Neural cell (in vitro differentiated cells): Measurements from ENCODE around the gene OR2D2. TPM values are rescaled to one million over a fixed set of nuclear protein-coding genes. Genes with fewer than 3 reads are reported as not detected.

Source experiments
- H2AFZ ChIP-seq: fragments of 200-600, 300-800 bp; sonication (generic), shearing (Covaris generic); 2 replicates; pipeline ENCODE4 v1.6.0; 2014; ENCODE audit warnings: low read depth, mild to moderate bottlenecking, antibody characterized with exemption, low read length, moderate library complexity
- H3F3A ChIP-seq: fragments of 200-600 bp; shearing (Covaris generic); 2 replicates; pipeline ENCODE4 v1.6.1; 2016; ENCODE audit warnings: mild to moderate bottlenecking, moderate library complexity, mixed read lengths, antibody characterized with exemption, low read length; ENCODE audit not compliant: insufficient read depth, poor library complexity, severe bottlenecking
- H3K27ac ChIP-seq: fragments of 200-600, 300-800 bp; sonication (generic), shearing (Covaris generic); 2 replicates; pipeline ENCODE4 v1.5.1; 2014; ENCODE audit warnings: mild to moderate bottlenecking, low read length, moderate library complexity
- H3K27me3 ChIP-seq: fragments of 300-800, 200-600 bp; sonication (generic), shearing (Covaris generic); 2 replicates; pipeline ENCODE4 v1.6.0; 2014; ENCODE audit warnings: mild to moderate bottlenecking, low read depth, low read length, moderate library complexity; ENCODE audit not compliant: insufficient read depth
- H3K36me3 ChIP-seq: fragments of 300-800, 200-600 bp; sonication (generic), shearing (Covaris generic); 2 replicates; pipeline ENCODE4 v1.5.1; 2014; ENCODE audit warnings: mild to moderate bottlenecking, antibody characterized with exemption, low read length, moderate library complexity; ENCODE audit not compliant: insufficient read depth
- H3K4me2 ChIP-seq: fragments of 300-800, 200-600 bp; sonication (generic), shearing (Covaris generic); 2 replicates; pipeline ENCODE4 v1.6.0; 2014; ENCODE audit warnings: mild to moderate bottlenecking, low read length
- H3K4me3 ChIP-seq: fragments of 300-800, 200-600 bp; sonication (generic), shearing (Covaris generic); 2 replicates; pipeline ENCODE4 v1.5.1; 2014; ENCODE audit warnings: mild to moderate bottlenecking, low read length, moderate library complexity
- H3K79me2 ChIP-seq: fragments of 200-600 bp; shearing (Covaris generic); replicated peaks from 2 replicates; pipeline ENCODE4 v1.6.0; 2014; ENCODE audit warnings: mild to moderate bottlenecking, low read length, moderate library complexity; ENCODE audit not compliant: insufficient read depth
- H3K9ac ChIP-seq: fragments of 300-800, 200-600 bp; sonication (generic), shearing (Covaris generic); 2 replicates; pipeline ENCODE4 v1.6.1; 2016; ENCODE audit warnings: mild to moderate bottlenecking, low read length, mixed read lengths
- H3K9me2 ChIP-seq: fragments of 200-600 bp; shearing (Covaris generic); 2 replicates; pipeline ENCODE4 v1.6.1; 2016; ENCODE audit warnings: mild to moderate bottlenecking, low read length, mixed read lengths; ENCODE audit not compliant: insufficient read depth
- H3K9me3 ChIP-seq: fragments of 200-600, 300-800 bp; sonication (generic), shearing (Covaris generic); 2 replicates; pipeline ENCODE4 v1.6.1; 2016; ENCODE audit warnings: mild to moderate bottlenecking, mixed run types, low read length, moderate library complexity, mixed read lengths
- H4K20me1 ChIP-seq: fragments of 200-600 bp; shearing (Covaris generic); 2 replicates; pipeline ENCODE4 v1.6.1; 2016; ENCODE audit warnings: mild to moderate bottlenecking, mixed run types; ENCODE audit not compliant: insufficient read depth
- CTCF ChIP-seq: fragments of 450-650 bp; IDR thresholded peaks from 2 replicates; pipeline ENCODE4 v1.5.1; 2014; ENCODE audit warnings: antibody characterized with exemption, mild to moderate bottlenecking, moderate library complexity; ENCODE audit not compliant: poor library complexity, severe bottlenecking
- EP300 ChIP-seq: fragments of 450-650 bp; conservative IDR thresholded peaks from 2 replicates; pipeline ENCODE4 v1.6.1; 2014; ENCODE audit warnings: antibody characterized with exemption, mild to moderate bottlenecking, moderate library complexity; ENCODE audit not compliant: poor library complexity, severe bottlenecking
- EZH2 ChIP-seq: fragments of 200-600, 300-800 bp; shearing (Covaris generic), sonication (generic); IDR thresholded peaks from 2 replicates; pipeline ENCODE4 v1.6.1; 2014; ENCODE audit warnings: antibody characterized with exemption, low read length, borderline replicate concordance, mild to moderate bottlenecking; ENCODE audit not compliant: insufficient read depth, poor library complexity, severe bottlenecking
- MXI1 ChIP-seq: fragments of 450-650 bp; conservative IDR thresholded peaks from 2 replicates; pipeline ENCODE4 v1.6.1; 2014; ENCODE audit warnings: antibody characterized with exemption, mild to moderate bottlenecking; ENCODE audit not compliant: poor library complexity, severe bottlenecking
- POLR2AphosphoS5 ChIP-seq: IDR thresholded peaks from 2 replicates; pipeline ENCODE4 v1.6.1; 2012
- RAD21 ChIP-seq: fragments of 450-650 bp; conservative IDR thresholded peaks from 2 replicates; pipeline ENCODE4 v1.6.1; 2014; ENCODE audit warnings: antibody characterized with exemption, mild to moderate bottlenecking, moderate library complexity
- REST ChIP-seq: IDR thresholded peaks from 2 replicates; pipeline ENCODE4 v1.6.1; 2012; ENCODE audit warnings: borderline replicate concordance
- SMC3 ChIP-seq: fragments of 450-650 bp; conservative IDR thresholded peaks from 2 replicates; pipeline ENCODE4 v1.6.1; 2014; ENCODE audit warnings: antibody characterized with exemption, mild to moderate bottlenecking, moderate library complexity; ENCODE audit not compliant: poor library complexity
- TAF1 ChIP-seq: IDR thresholded peaks from 2 replicates; pipeline ENCODE4 v1.6.1; 2012; ENCODE audit warnings: low read depth
- polyA plus RNA-seq: library from polyadenylated mRNA; depleted of rRNA; stranded (reverse); fragments of >200 nt; gene quantifications from 2 replicates; pipeline ENCODE4 v1.2.3, GENCODE V29; 2014

Gene OR2D2
- polyA plus RNA-seq, 1 donor from 2014 or later, result not detected

GRCh38 chr11:6900327-6900999 lies 8.2 kb upstream of the OR2D2 start:
- no peaks in the 10 kb centered on the region for H3K36me3 ChIP-seq
- no peak overlapping the region for H3K27ac ChIP-seq
- H4K20me1 ChIP-seq, result no peaks in the 10 kb centered on the region
- no peaks in the 10 kb centered on the region for H3K9me2 ChIP-seq
- no peak overlapping the region for H2AFZ ChIP-seq
- H3K4me3 ChIP-seq, result no peak overlapping the region
- H3F3A ChIP-seq, result no peaks in the 10 kb centered on the region
- H3K9me3 ChIP-seq, result no peaks in the 10 kb centered on the region
- no peak for TF ChIP-seq POLR2AphosphoS5
- no peak for TF ChIP-seq CTCF
- TF ChIP-seq EZH2, result no peak
- TF ChIP-seq MXI1, result no peak
- no peak for TF ChIP-seq RAD21
- TF ChIP-seq SMC3, result no peak
- TF ChIP-seq TAF1, result no peak
- TF ChIP-seq REST, result no peak
- TF ChIP-seq EP300, result no peak
- no peaks in the 10 kb centered on the region for H3K79me2 ChIP-seq
- no peak overlapping the region for H3K9ac ChIP-seq
- H3K4me2 ChIP-seq, result no peak overlapping the region
- no peaks in the 10 kb centered on the region for H3K27me3 ChIP-seq

- Histone ChIP-seq H3K4me2 (no peak overlapping the region), H4K20me1 (no peaks in the 10 kb centered on the region), H3K27me3 (no peaks in the 10 kb centered on the region), H3K27ac (no peak overlapping the region), H3K36me3 (no peaks in the 10 kb centered on the region), H2AFZ (no peak overlapping the region), H3K79me2 (no peaks in the 10 kb centered on the region), H3K9me3 (no peaks in the 10 kb centered on the region), H3K9me2 (no peaks in the 10 kb centered on the region), H3K4me3 (no peak overlapping the region), H3K9ac (no peak overlapping the region), H3F3A (no peaks in the 10 kb centered on the region)
- TF ChIP-seq RAD21 (no peak), EZH2 (no peak), CTCF (no peak), EP300 (no peak), MXI1 (no peak), TAF1 (no peak), SMC3 (no peak), REST (no peak), POLR2AphosphoS5 (no peak)
Measured at GRCh38 chr11:6898911-6899310, 6.6 kb upstream of the OR2D2 start.
